ENCODE measurements around the gene GGT6.
"Not testable (repeated sequence)": the region's sequence is repeated elsewhere in the genome, so short reads cannot be mapped to it uniquely, and the experiment has no call there.

GGT6 gene

GRCh38 chr17:4560421-4560820 lies at the start of gene GGT6:
TSS of gene GGT6 (minus strand) at chr17:4560577. CDS start at chr17:4560521, 56 bp downstream.
- no peak for DNase-seq

- no peak for DNase-seq
Observed at GRCh38 chr17:4610162-4610561, 49.8 kb upstream of the GGT6 start.

- DNase-seq: no peak
Observed at GRCh38 chr17:4609761-4610160, 49.4 kb upstream of the GGT6 start.

GRCh38 chr17:4607773-4608187 lies 47.4 kb upstream of the GGT6 start:
- DNase-seq: no peak

GRCh38 chr17:4607261-4607741 lies 46.9 kb upstream of the GGT6 start:
- no peak for DNase-seq

GRCh38 chr17:4605826-4606225 lies 45.4 kb upstream of the GGT6 start:
- no peak for DNase-seq

- DNase-seq: not testable (repeated sequence)
Observed at GRCh38 chr17:4604736-4605135, 44.4 kb upstream of the GGT6 start.

GRCh38 chr17:4604111-4604644 lies 43.8 kb upstream of the GGT6 start:
- no peak for DNase-seq

GRCh38 chr17:4602041-4602440 lies 41.7 kb upstream of the GGT6 start:
- no peak for DNase-seq

- no peak for DNase-seq
Observed at GRCh38 chr17:4601326-4601725, 40.9 kb upstream of the GGT6 start.

GRCh38 chr17:4600563-4600962 lies 40.2 kb upstream of the GGT6 start:
- no peak for DNase-seq

GRCh38 chr17:4599505-4600281 lies 39.3 kb upstream of the GGT6 start:
- no peak for DNase-seq

GRCh38 chr17:4598776-4599504 lies 38.6 kb upstream of the GGT6 start:
- DNase-seq: no peak

- no peak for DNase-seq
Observed at GRCh38 chr17:4597975-4598374, 37.6 kb upstream of the GGT6 start.

GRCh38 chr17:4596636-4597380 lies 36.4 kb upstream of the GGT6 start:
- DNase-seq: no peak

- not testable (repeated sequence) for DNase-seq
Observed at GRCh38 chr17:4595685-4596342, 35.4 kb upstream of the GGT6 start.

GRCh38 chr17:4594931-4595684 lies 34.7 kb upstream of the GGT6 start:
- DNase-seq: no peak

- DNase-seq: no peak
Observed at GRCh38 chr17:4594406-4594805, 34.0 kb upstream of the GGT6 start.

GRCh38 chr17:4593021-4593421 lies 32.6 kb upstream of the GGT6 start:
- no peak for DNase-seq

GRCh38 chr17:4592240-4593005 lies 32.0 kb upstream of the GGT6 start:
- DNase-seq: no peak

- no peak for DNase-seq
Observed at GRCh38 chr17:4591529-4591928, 31.2 kb upstream of the GGT6 start.

Data from SW 1271 (cell line).